ENCODE results near the gene BTN1A1. TPM values are rescaled to one million over a fixed set of nuclear protein-coding genes. Genes with fewer than 3 reads are reported as not detected.

The BTN1A1 gene
- polyA plus RNA-seq, 2 of the 4 experiments (the other 2 are of a cell fraction) = not detected

- Histone ChIP-seq H3K9me3 (no peaks in the 10 kb centered on the region), H3K27ac (no peak overlapping the region), H3K4me1 (peaks cover 21% of the 10 kb centered on the region), H3K4me2 (no peak overlapping the region), H3K4me3 (no peak overlapping the region)
- ATAC-seq (no peak), DNase-seq (ENCODE audit: low read depth in 1 of 2, low spot score in 1 of 2) (no peak), FAIRE-seq (no peak)
- CTCF ChIA-PET = interaction anchor here (1.2 kb wide), 1 partner anchor 10 kb away, joined by 4 read pairs; no protein-coding TSS in a partner anchor
- POLR2A ChIA-PET = no interaction called here
- TF ChIP-seq MAX (IDR thresholded peaks at IDR 0.05) (no peak), FOSL2 (IDR thresholded peaks at IDR 0.05) (no peak), FOSL2 (CRISPR knock-in tag; IDR thresholded peaks at IDR 0.05) (no peak), ESRRA (IDR thresholded peaks at IDR 0.05; ENCODE audit: borderline replicate concordance, low read length) (no peak), HEYL (CRISPR knock-in tag; IDR thresholded peaks at IDR 0.05) (no peak), CTCF (IDR thresholded peaks at IDR 0.05) (no peak), E2F6 (IDR thresholded peaks at IDR 0.05; ENCODE audit: borderline replicate concordance, low read depth) (no peak), JUN (IDR thresholded peaks at IDR 0.05) (no peak)
- 100% methylated on average over 2 of the region's 2 CpGs for WGBS (ENCODE audit: missing lambda C conversion rate)
Observed at GRCh38 chr6:26530203-26530602, 30.1 kb downstream of the BTN1A1 start.

GRCh38 chr6:26531897-26532296 lies 31.8 kb downstream of the BTN1A1 start:
- no peak for DNase-seq (ENCODE audit: low read depth in 1 of 2, low spot score in 1 of 2)
- Histone ChIP-seq H3K4me3 (no peak overlapping the region), H3K27ac (no peak overlapping the region), H3K4me1 (peaks cover 36% of the 10 kb centered on the region), H3K4me2 (0 out of 3 replicates have a peak overlapping the region, but pooled peaks have one; percentile 39), H3K9me3 (no peaks in the 10 kb centered on the region)
- no peak for ATAC-seq
- ChIA-PET POLR2A (no interaction called here), CTCF (interaction anchor here (1.0 to 2.9 kb wide), 3 partner anchors 10 to 190 kb away, joined by 3 to 9 read pairs (median 7); no protein-coding TSS in a partner anchor)
- no peak for FAIRE-seq
- 100% methylated on average over 1 of the region's 1 CpG for WGBS (ENCODE audit: missing lambda C conversion rate)
- TF ChIP-seq EP300 (IDR thresholded peaks at IDR 0.05) (no peak), CEBPB (IDR thresholded peaks at IDR 0.05) (no peak), FOSL2 (IDR thresholded peaks at IDR 0.05) (no peak), FOSL2 (CRISPR knock-in tag; IDR thresholded peaks at IDR 0.05) (no peak), CHD2 (IDR thresholded peaks at IDR 0.05; ENCODE audit: low read length, partially characterized antibody) (no peak), HEYL (CRISPR knock-in tag; IDR thresholded peaks at IDR 0.05) (no peak), ATOH8 (CRISPR knock-in tag; IDR thresholded peaks at IDR 0.05; ENCODE audit: low read depth) (no peak), GATA3 (IDR thresholded peaks at IDR 0.05; ENCODE audit: borderline replicate concordance) (no peak)

- Histone ChIP-seq H3K4me2 (peak overlapping the region; percentile 79), H3K9me3 (no peaks in the 10 kb centered on the region), H3K4me1 (peaks cover 36% of the 10 kb centered on the region), H3K27ac (peak overlapping the region; percentile 91 to 100), H3K4me3 (peak overlapping the region; percentile 63)
- FAIRE-seq (no peak), DNase-seq (ENCODE audit: low read depth in 1 of 2, low spot score in 1 of 2) (peak in 1 of 2 experiments; percentile 91), ATAC-seq (peak; percentile 46 to 56)
- 2% methylated on average over 26 of the region's 28 CpGs for WGBS (ENCODE audit: missing lambda C conversion rate)
- ChIA-PET POLR2A (interaction anchor here (0.8 to 1.6 kb wide), 7 partner anchors 10 to 349 kb away, joined by 3 to 11 read pairs (median 3); a partner anchor contains a TSS), CTCF (interaction anchor here (0.8 to 2.9 kb wide), 6 partner anchors 11 to 191 kb away, joined by 3 to 9 read pairs (median 7); no protein-coding TSS in a partner anchor)
- no peak for TF ChIP-seq ZFP36 (IDR thresholded peaks at IDR 0.05; ENCODE audit: borderline replicate concordance, partially characterized antibody)
- TF ChIP-seq POLR2AphosphoS2 (conservative IDR thresholded peaks at IDR 0.05; ENCODE audit: low read length) = no peak
- TF ChIP-seq E2F6 (IDR thresholded peaks at IDR 0.05; ENCODE audit: borderline replicate concordance, low read depth) = no peak
- 0 out of 2 replicates have a peak, but pooled peaks have one; percentile 31 for TF ChIP-seq RFX5 (IDR thresholded peaks at IDR 0.05)
- TF ChIP-seq HEYL (CRISPR knock-in tag; IDR thresholded peaks at IDR 0.05) = no peak
- no peak for TF ChIP-seq ESRRA (IDR thresholded peaks at IDR 0.05; ENCODE audit: borderline replicate concordance, low read length)
- no peak for TF ChIP-seq HDAC2 (IDR thresholded peaks at IDR 0.05)
- peak; percentile 52; the same call in 1 of the 2 replicates for TF ChIP-seq HMGXB4 (CRISPR knock-in tag; IDR thresholded peaks at IDR 0.05; ENCODE audit: borderline replicate concordance)
- no peak for TF ChIP-seq TFCP2L1 (CRISPR knock-in tag; IDR thresholded peaks at IDR 0.05)
- TF ChIP-seq TP53 (CRISPR knock-in tag; IDR thresholded peaks at IDR 0.05) = no peak
- no peak for TF ChIP-seq NPAS2 (CRISPR knock-in tag; IDR thresholded peaks at IDR 0.05; ENCODE audit: borderline replicate concordance)
- TF ChIP-seq GATA3 (IDR thresholded peaks at IDR 0.05; ENCODE audit: borderline replicate concordance) = no peak
- TF ChIP-seq FOSL2 (IDR thresholded peaks at IDR 0.05) = no peak
- no peak for TF ChIP-seq FOSL2 (CRISPR knock-in tag; IDR thresholded peaks at IDR 0.05)
- no peak for TF ChIP-seq BHLHE40 (IDR thresholded peaks at IDR 0.05; ENCODE audit: low read depth, low read length)
- no peak for TF ChIP-seq SMC3 (IDR thresholded peaks at IDR 0.05)
- no peak for TF ChIP-seq ZC3H11A (IDR thresholded peaks at IDR 0.05)
- TF ChIP-seq ZSCAN20 (CRISPR knock-in tag; IDR thresholded peaks at IDR 0.05) = no peak
- TF ChIP-seq ZNF302 (CRISPR knock-in tag; IDR thresholded peaks at IDR 0.05) = no peak
Observed at GRCh38 chr6:26532699-26533531, 32.8 kb downstream of the BTN1A1 start.
